ENCODE measurements around the gene ST6GALNAC3.
"Not testable (repeated sequence)": the region's sequence is repeated elsewhere in the genome, so short reads cannot be mapped to it uniquely, and the experiment has no call there.

The ST6GALNAC3 gene

DNA sequence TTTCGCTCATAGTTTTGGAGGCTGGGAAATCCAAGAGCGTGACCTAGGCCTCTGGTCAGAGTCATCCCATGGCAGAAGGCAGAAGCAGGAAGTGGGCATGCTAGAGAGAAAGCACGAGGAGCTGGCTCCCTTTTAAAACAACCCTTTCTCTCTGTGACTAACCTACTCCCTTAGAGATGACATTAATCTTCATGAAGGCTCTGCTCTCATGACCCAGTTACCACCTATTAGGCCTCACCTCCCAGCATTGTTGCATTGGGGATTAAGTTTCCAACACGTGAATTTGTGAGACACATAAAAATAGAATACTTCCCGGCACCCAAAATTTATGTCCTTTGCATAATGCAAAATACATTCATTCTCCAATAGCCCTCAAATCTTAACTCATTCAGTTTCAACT lies 569.6 kb downstream of the ST6GALNAC3 start:
- H3K56ac ChIP-seq (ENCODE audit: low read length): no peak overlapping the region
- H4K8ac ChIP-seq (ENCODE audit: low read depth, low read length): no peak overlapping the region
- no peak overlapping the region for H4K5ac ChIP-seq (ENCODE audit: low read length)
- no peak overlapping the region for H3K4me2 ChIP-seq (ENCODE audit: low read length)
- no peaks in the 10 kb centered on the region for H3K27me3 ChIP-seq (ENCODE audit: insufficient read depth, low read length, poor library complexity)
- H3K27ac ChIP-seq (ENCODE audit: low read depth, low read length): no peak overlapping the region
- no peak overlapping the region for H3K23ac ChIP-seq (ENCODE audit: low read length)
- no peak overlapping the region for H3K18ac ChIP-seq (ENCODE audit: low read length)
- no peak overlapping the region for H3K4me3 ChIP-seq (ENCODE audit: low read length)
- H2AK5ac ChIP-seq (ENCODE audit: low read length): no peak overlapping the region
- no peak for DNase-seq
- H3K79me1 ChIP-seq (ENCODE audit: low read length): no peaks in the 10 kb centered on the region
- H3K4me1 ChIP-seq (ENCODE audit: control insufficient read depth, low read depth, low read length): no peaks in the 10 kb centered on the region
- H2BK5ac ChIP-seq (ENCODE audit: low read length): no peak overlapping the region
- H3K36me3 ChIP-seq (ENCODE audit: control insufficient read depth, insufficient read depth, low read length): no peaks in the 10 kb centered on the region
- no peak overlapping the region for H3K9ac ChIP-seq (ENCODE audit: low read length)
- H3K79me2 ChIP-seq (ENCODE audit: control insufficient read depth, insufficient read depth, low read length): no peaks in the 10 kb centered on the region
- WGBS (ENCODE audit: extremely low coverage, insufficient coverage, low lambda C conversion rate): no CpG with 5 or more reads among the region's 5 CpGs
- no peak overlapping the region for H2BK120ac ChIP-seq (ENCODE audit: low read depth, low read length)
- H2BK15ac ChIP-seq (replicated peaks; ENCODE audit: low read depth): no peak overlapping the region
- no peak overlapping the region for H3K4ac ChIP-seq (ENCODE audit: low read depth, low read length)

- H2BK15ac ChIP-seq (replicated peaks; ENCODE audit: low read depth); H3K4me3 ChIP-seq (ENCODE audit: low read length); H3K36me3 ChIP-seq (ENCODE audit: control insufficient read depth, insufficient read depth, low read length); H4K8ac ChIP-seq (ENCODE audit: low read depth, low read length); H3K4me1 ChIP-seq (ENCODE audit: control insufficient read depth, low read depth, low read length); H3K56ac ChIP-seq (ENCODE audit: low read length); H3K18ac ChIP-seq (ENCODE audit: low read length); H3K9ac ChIP-seq (ENCODE audit: low read length); H3K79me2 ChIP-seq (ENCODE audit: control insufficient read depth, insufficient read depth, low read length); H2AK5ac ChIP-seq (ENCODE audit: low read length); H3K79me1 ChIP-seq (ENCODE audit: low read length); H4K5ac ChIP-seq (ENCODE audit: low read length); H3K23ac ChIP-seq (ENCODE audit: low read length); H3K4me2 ChIP-seq (ENCODE audit: low read length); H3K27ac ChIP-seq (ENCODE audit: low read depth, low read length); H3K4ac ChIP-seq (ENCODE audit: low read depth, low read length); H3K27me3 ChIP-seq (ENCODE audit: insufficient read depth, low read length, poor library complexity); H2BK120ac ChIP-seq (ENCODE audit: low read depth, low read length); DNase-seq; H2BK5ac ChIP-seq (ENCODE audit: low read length): not testable (repeated sequence)
- no CpG with 5 or more reads among the region's 5 CpGs for WGBS (ENCODE audit: extremely low coverage, insufficient coverage, low lambda C conversion rate)
These were observed 578.3 kb downstream of the ST6GALNAC3 start for GRCh38 chr1:76652860-76653259.

DNA sequence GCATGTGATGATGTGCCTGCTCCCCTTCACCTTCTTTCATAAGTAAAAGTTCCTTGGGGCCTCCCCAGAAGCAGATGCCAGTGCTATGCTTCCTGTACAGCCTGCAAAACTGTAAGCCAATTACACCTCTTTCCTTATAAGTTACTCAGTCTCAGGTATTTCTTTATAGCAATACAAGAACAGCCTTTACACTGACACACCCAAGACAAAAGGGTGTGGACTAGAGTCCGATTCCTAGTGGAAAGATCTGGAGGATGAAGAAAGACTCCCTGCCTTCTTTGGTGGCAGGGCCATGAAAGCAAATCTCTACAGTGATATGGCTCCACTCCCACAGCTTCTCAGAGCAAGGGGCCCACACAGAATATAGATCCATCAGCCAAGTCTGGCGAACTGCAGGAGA lies 583.1 kb downstream of the ST6GALNAC3 start:
- Histone ChIP-seq H3K4ac (ENCODE audit: low read depth, low read length) (no peak overlapping the region), H3K18ac (ENCODE audit: low read length) (no peak overlapping the region), H2BK15ac (replicated peaks; ENCODE audit: low read depth) (no peak overlapping the region), H3K9ac (ENCODE audit: low read length) (no peak overlapping the region), H3K79me1 (ENCODE audit: low read length) (no peaks in the 10 kb centered on the region), H3K27ac (ENCODE audit: low read depth, low read length) (no peak overlapping the region), H3K23ac (ENCODE audit: low read length) (no peak overlapping the region), H2BK120ac (ENCODE audit: low read depth, low read length) (no peak overlapping the region), H2BK5ac (ENCODE audit: low read length) (no peak overlapping the region), H4K8ac (ENCODE audit: low read depth, low read length) (no peak overlapping the region), H3K79me2 (ENCODE audit: control insufficient read depth, insufficient read depth, low read length) (no peaks in the 10 kb centered on the region), H2AK5ac (ENCODE audit: low read length) (no peak overlapping the region), H3K4me3 (ENCODE audit: low read length) (no peak overlapping the region), H3K56ac (ENCODE audit: low read length) (no peak overlapping the region), H3K27me3 (ENCODE audit: insufficient read depth, low read length, poor library complexity) (no peaks in the 10 kb centered on the region), H3K36me3 (ENCODE audit: control insufficient read depth, insufficient read depth, low read length) (no peaks in the 10 kb centered on the region), H3K4me1 (ENCODE audit: control insufficient read depth, low read depth, low read length) (no peaks in the 10 kb centered on the region), H4K5ac (ENCODE audit: low read length) (no peak overlapping the region), H3K4me2 (ENCODE audit: low read length) (no peak overlapping the region)
- no peak for DNase-seq
- no CpG with 5 or more reads among the region's 2 CpGs for WGBS (ENCODE audit: extremely low coverage, insufficient coverage, low lambda C conversion rate)

DNA sequence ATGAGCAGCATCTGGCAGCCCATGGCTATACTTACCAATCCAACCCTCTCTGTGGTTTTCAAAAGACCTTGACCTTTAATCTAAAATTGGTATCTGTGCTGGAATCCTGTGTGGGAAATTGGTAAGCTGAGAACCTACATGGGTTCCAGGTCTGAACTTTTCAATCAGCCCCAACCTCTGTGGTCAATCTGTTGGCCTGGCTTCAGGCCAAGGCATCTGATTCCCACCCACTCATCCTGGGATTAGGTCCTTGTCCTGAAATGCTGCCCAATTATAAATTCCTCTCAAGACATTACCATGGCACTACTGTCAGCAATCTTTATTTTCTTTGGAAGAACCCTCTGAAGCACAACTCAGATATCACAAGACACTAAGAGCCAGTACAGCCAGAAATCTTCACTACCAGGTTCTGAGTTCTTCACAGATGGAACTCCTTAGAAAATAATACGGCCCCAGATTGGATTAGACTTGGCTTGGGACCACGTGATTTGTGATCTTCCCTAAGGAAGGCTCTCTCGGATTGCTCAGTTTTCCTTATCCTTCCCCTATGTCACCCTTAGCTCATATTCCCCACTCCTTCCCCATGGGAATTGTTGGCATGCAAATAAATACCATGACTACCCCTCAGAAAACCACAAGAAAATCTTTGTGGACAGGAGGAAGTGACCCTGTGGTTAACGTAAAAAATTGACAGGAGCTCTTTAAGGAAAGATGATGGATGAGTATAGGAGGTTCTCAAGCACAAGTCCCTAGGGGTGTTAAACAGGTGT lies 584.8 kb downstream of the ST6GALNAC3 start:
- Histone ChIP-seq H4K5ac (ENCODE audit: low read length) (no peak overlapping the region), H2BK15ac (replicated peaks; ENCODE audit: low read depth) (no peak overlapping the region), H3K79me2 (ENCODE audit: control insufficient read depth, insufficient read depth, low read length) (no peaks in the 10 kb centered on the region), H2BK120ac (ENCODE audit: low read depth, low read length) (no peak overlapping the region), H3K23ac (ENCODE audit: low read length) (no peak overlapping the region), H3K4ac (ENCODE audit: low read depth, low read length) (no peak overlapping the region), H2AK5ac (ENCODE audit: low read length) (no peak overlapping the region), H3K79me1 (ENCODE audit: low read length) (no peaks in the 10 kb centered on the region), H3K36me3 (ENCODE audit: control insufficient read depth, insufficient read depth, low read length) (no peaks in the 10 kb centered on the region), H3K4me3 (ENCODE audit: low read length) (no peak overlapping the region), H3K27me3 (ENCODE audit: insufficient read depth, low read length, poor library complexity) (no peaks in the 10 kb centered on the region), H4K8ac (ENCODE audit: low read depth, low read length) (no peak overlapping the region), H2BK5ac (ENCODE audit: low read length) (no peak overlapping the region), H3K27ac (ENCODE audit: low read depth, low read length) (no peak overlapping the region), H3K18ac (ENCODE audit: low read length) (no peak overlapping the region), H3K56ac (ENCODE audit: low read length) (no peak overlapping the region), H3K4me2 (ENCODE audit: low read length) (no peak overlapping the region), H3K9ac (ENCODE audit: low read length) (no peak overlapping the region), H3K4me1 (ENCODE audit: control insufficient read depth, low read depth, low read length) (no peaks in the 10 kb centered on the region)
- no peak for DNase-seq
- no CpG with 5 or more reads among the region's 4 CpGs for WGBS (ENCODE audit: extremely low coverage, insufficient coverage, low lambda C conversion rate)

- H3K4ac ChIP-seq (ENCODE audit: low read depth, low read length): no peak overlapping the region
- no peak overlapping the region for H2BK120ac ChIP-seq (ENCODE audit: low read depth, low read length)
- no peak for DNase-seq
- no peak overlapping the region for H2BK15ac ChIP-seq (replicated peaks; ENCODE audit: low read depth)
- no peak overlapping the region for H3K4me3 ChIP-seq (ENCODE audit: low read length)
- no peak overlapping the region for H3K23ac ChIP-seq (ENCODE audit: low read length)
- no peak overlapping the region for H2BK5ac ChIP-seq (ENCODE audit: low read length)
- no peaks in the 10 kb centered on the region for H3K36me3 ChIP-seq (ENCODE audit: control insufficient read depth, insufficient read depth, low read length)
- H2AK5ac ChIP-seq (ENCODE audit: low read length): no peak overlapping the region
- no peak overlapping the region for H3K18ac ChIP-seq (ENCODE audit: low read length)
- H3K27me3 ChIP-seq (ENCODE audit: insufficient read depth, low read length, poor library complexity): no peaks in the 10 kb centered on the region
- no peak overlapping the region for H3K9ac ChIP-seq (ENCODE audit: low read length)
- H3K79me2 ChIP-seq (ENCODE audit: control insufficient read depth, insufficient read depth, low read length): no peaks in the 10 kb centered on the region
- H4K5ac ChIP-seq (ENCODE audit: low read length): no peak overlapping the region
- no peak overlapping the region for H4K8ac ChIP-seq (ENCODE audit: low read depth, low read length)
- H3K56ac ChIP-seq (ENCODE audit: low read length): no peak overlapping the region
- WGBS (ENCODE audit: extremely low coverage, insufficient coverage, low lambda C conversion rate): no CpG with 5 or more reads among the region's 2 CpGs
- H3K79me1 ChIP-seq (ENCODE audit: low read length): no peaks in the 10 kb centered on the region
- no peak overlapping the region for H3K27ac ChIP-seq (ENCODE audit: low read depth, low read length)
- no peaks in the 10 kb centered on the region for H3K4me1 ChIP-seq (ENCODE audit: control insufficient read depth, low read depth, low read length)
- H3K4me2 ChIP-seq (ENCODE audit: low read length): no peak overlapping the region
These were observed 587.0 kb downstream of the ST6GALNAC3 start for GRCh38 chr1:76661531-76661930.

DNA sequence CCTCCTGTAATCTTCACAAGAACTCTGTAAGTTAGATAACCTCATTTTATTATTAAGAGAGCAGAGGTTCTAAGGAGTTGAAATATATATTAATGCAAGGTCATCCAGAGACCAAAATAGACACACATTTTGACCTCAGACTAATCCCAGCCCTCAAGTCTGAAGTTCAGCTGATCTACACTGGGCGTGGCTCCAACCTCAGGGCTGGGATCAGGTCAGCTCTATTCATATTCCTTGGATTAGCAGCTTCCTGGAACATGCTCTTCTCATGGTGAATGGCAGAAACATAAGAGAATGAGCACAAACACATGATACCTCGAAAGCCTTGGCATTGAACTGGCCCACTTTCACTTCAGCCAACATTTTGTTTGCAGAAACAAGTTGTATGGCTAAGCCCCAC lies 592.0 kb downstream of the ST6GALNAC3 start:
- Histone ChIP-seq H3K23ac (ENCODE audit: low read length) (no peak overlapping the region), H2BK15ac (replicated peaks; ENCODE audit: low read depth) (no peak overlapping the region), H3K36me3 (ENCODE audit: control insufficient read depth, insufficient read depth, low read length) (no peaks in the 10 kb centered on the region), H3K27me3 (ENCODE audit: insufficient read depth, low read length, poor library complexity) (no peaks in the 10 kb centered on the region), H3K4me2 (ENCODE audit: low read length) (no peak overlapping the region), H3K79me2 (ENCODE audit: control insufficient read depth, insufficient read depth, low read length) (no peaks in the 10 kb centered on the region), H3K79me1 (ENCODE audit: low read length) (no peaks in the 10 kb centered on the region), H3K56ac (ENCODE audit: low read length) (no peak overlapping the region), H3K4ac (ENCODE audit: low read depth, low read length) (no peak overlapping the region), H2AK5ac (ENCODE audit: low read length) (no peak overlapping the region), H3K4me3 (ENCODE audit: low read length) (no peak overlapping the region), H4K5ac (ENCODE audit: low read length) (no peak overlapping the region), H3K4me1 (ENCODE audit: control insufficient read depth, low read depth, low read length) (no peaks in the 10 kb centered on the region), H2BK5ac (ENCODE audit: low read length) (no peak overlapping the region), H3K18ac (ENCODE audit: low read length) (no peak overlapping the region), H4K8ac (ENCODE audit: low read depth, low read length) (no peak overlapping the region), H3K27ac (ENCODE audit: low read depth, low read length) (no peak overlapping the region), H2BK120ac (ENCODE audit: low read depth, low read length) (no peak overlapping the region), H3K9ac (ENCODE audit: low read length) (no peak overlapping the region)
- DNase-seq: no peak
- WGBS (ENCODE audit: extremely low coverage, insufficient coverage, low lambda C conversion rate): no CpG with 5 or more reads among the region's 2 CpGs

Measured in mesendoderm (in vitro differentiated cells).